Endothelial cell of umbilical vein (primary cell): ENCODE results near the gene PSMD5. TPM values are rescaled to one million over a fixed set of nuclear protein-coding genes. Genes with fewer than 3 reads are reported as not detected.

ENCODE experiments used
- BruUV-seq: library from RNA; stranded (reverse); fragments of 400-500 nt; replicated peaks from 2 replicates; lab custom pipeline; 2021; lab: Mats Ljungman, UMichigan
- CTCF ChIA-PET: fragments of 300-600, 350-600 bp; sonication (Branson Sonifier 250); formaldehyde crosslinking; loops from one replicate; lab custom pipeline; 2021; ENCODE audit warnings: antibody characterized with exemption, inconsistent platforms; lab: Charles Lee
- POLR2A ChIA-PET: fragments of 300-600, 350-600 bp; sonication (Branson Sonifier 250); formaldehyde crosslinking; loops from one replicate; lab custom pipeline; 2021; ENCODE audit warnings: antibody characterized with exemption, inconsistent platforms; lab: Charles Lee
- DNase-seq: peaks from one replicate; pipeline ENCODE4 v3.0.0-alpha.2; 2011; ENCODE audit warnings: low read depth, low spot score
- FAIRE-seq: peaks from 2 replicates; lab custom pipeline; 2011; peaks lifted over from hg19 to GRCh38; lab: Jason Lieb, UNC
- H2AFZ ChIP-seq: 2 replicates; pipeline ENCODE4 v1.6.0; 2012; ENCODE audit warnings: low read depth, low read length, control low read depth, inconsistent platforms
- H3K27ac ChIP-seq: 2 replicates; pipeline ENCODE4 v1.5.1; 2011; ENCODE audit warnings: low read depth, mild to moderate bottlenecking, control low read depth, low read length, moderate library complexity; ENCODE audit not compliant: insufficient read depth
- H3K27me3 ChIP-seq, 2 experiments: 2 replicates each; pipeline versions ENCODE4 v1.6.0 to v1.6.1; 2011; ENCODE audit warnings: low read length in 2 of 2, mixed read lengths in 1 of 2; ENCODE audit not compliant: control insufficient read depth in 2 of 2, insufficient read depth in 2 of 2
- H3K36me3 ChIP-seq, 2 experiments: 2 replicates in 1 of 2; 3 replicates in 1 of 2; pipeline ENCODE4 v1.5.1; 2011; ENCODE audit warnings: low read length in 2 of 2, mild to moderate bottlenecking in 1 of 2, moderate library complexity in 1 of 2; ENCODE audit not compliant: control insufficient read depth in 2 of 2, insufficient read depth in 2 of 2; ENCODE audit errors: extremely low read depth in 1 of 2
- H3K4me1 ChIP-seq: 3 replicates; pipeline ENCODE4 v1.5.1; 2011; ENCODE audit warnings: mild to moderate bottlenecking, low read length; ENCODE audit not compliant: control insufficient read depth, insufficient read depth; ENCODE audit errors: extremely low read depth
- H3K4me2 ChIP-seq: 2 replicates; pipeline ENCODE4 v1.6.1; 2011; ENCODE audit warnings: low read length, control low read depth, mixed read lengths; ENCODE audit not compliant: insufficient read depth
- H3K4me3 ChIP-seq, 3 experiments: fragments of 200-600 bp in 1 of 3; sonication (generic), shearing (Covaris generic) in 1 of 3; replicated peaks in 1 of 3; 2 replicates each; pipeline ENCODE4 v1.5.1; 2011 to 2016; ENCODE audit warnings: control low read depth in 3 of 3, low read length in 3 of 3, mild to moderate bottlenecking in 2 of 3, inconsistent platforms in 1 of 3, low read depth in 1 of 3, moderate library complexity in 1 of 3; ENCODE audit not compliant: insufficient read depth in 1 of 3
- H3K79me2 ChIP-seq: 2 replicates; pipeline ENCODE4 v1.6.0; 2012; ENCODE audit warnings: low read length, inconsistent platforms; ENCODE audit not compliant: control insufficient read depth, insufficient read depth
- H3K9ac ChIP-seq: replicated peaks from 2 replicates; pipeline ENCODE3; 2011; ENCODE audit warnings: low read length, control low read depth; ENCODE audit not compliant: insufficient read depth; ENCODE audit errors: extremely low read depth
- H3K9me1 ChIP-seq: replicated peaks from 3 replicates; pipeline ENCODE4 v1.6.0; 2011; ENCODE audit warnings: mild to moderate bottlenecking, low read length; ENCODE audit not compliant: control insufficient read depth, insufficient read depth; ENCODE audit errors: extremely low read depth
- H3K9me3 ChIP-seq: replicated peaks from 2 replicates; pipeline ENCODE4 v1.5.1; 2012; ENCODE audit warnings: low read length, inconsistent platforms; ENCODE audit not compliant: control insufficient read depth, insufficient read depth
- H4K20me1 ChIP-seq: replicated peaks from 2 replicates; pipeline ENCODE3; 2011; ENCODE audit warnings: mild to moderate bottlenecking, low read length; ENCODE audit not compliant: control insufficient read depth, insufficient read depth; ENCODE audit errors: extremely low read depth
- EZH2 ChIP-seq: IDR thresholded peaks from 2 replicates; pipeline ENCODE4 v1.6.1; 2012; ENCODE audit warnings: borderline replicate concordance, low read depth, mild to moderate bottlenecking, moderate library complexity, low read length, inconsistent platforms; ENCODE audit not compliant: severe bottlenecking
- FOS ChIP-seq: IDR thresholded peaks from 2 replicates; pipeline ENCODE4 v1.6.1; 2011; ENCODE audit warnings: mild to moderate bottlenecking, low read length, moderate library complexity, borderline replicate concordance; ENCODE audit not compliant: insufficient read depth
- GATA2 ChIP-seq: IDR thresholded peaks from 2 replicates; pipeline ENCODE4 v1.7.0; 2011; ENCODE audit warnings: low read depth, mild to moderate bottlenecking, moderate library complexity, mixed read lengths, low read length; ENCODE audit not compliant: insufficient read length, insufficient read depth
- JUN ChIP-seq: IDR thresholded peaks from 2 replicates; pipeline ENCODE4 v1.6.1; 2011; ENCODE audit warnings: borderline replicate concordance, low read depth; ENCODE audit not compliant: insufficient read length, insufficient read depth
- MYC ChIP-seq: IDR thresholded peaks from one replicate; pipeline ENCODE4 v1.6.1; 2011; ENCODE audit warnings: mild to moderate bottlenecking, low read depth, low read length
- POLR2A ChIP-seq: IDR thresholded peaks from 2 replicates; pipeline ENCODE4 v1.6.1; 2012; ENCODE audit warnings: low read depth, mild to moderate bottlenecking, control low read depth, low read length
- POLR2AphosphoS5 ChIP-seq: IDR thresholded peaks from 2 replicates; pipeline ENCODE4 v1.6.1; 2012; ENCODE audit warnings: low read depth, mild to moderate bottlenecking, control low read depth, low read length, moderate library complexity; ENCODE audit not compliant: insufficient read depth
- dilution Hi-C: fragments of 300-500 bp; cut with MboI; formaldehyde crosslinking; loops from one replicate; pipeline ENCODE4 v1.15.0; 2019; ENCODE audit warnings: low sequenced_read_pairs; ENCODE audit not compliant: extremely low pct_ligation_motif_present
- intact Hi-C: fragments of 100-400 bp; cut with micrococcal nuclease; formaldehyde crosslinking; loops from one replicate; pipeline ENCODE4 v1.10.0; 2022
- polyA plus RNA-seq, 4 experiments: library from polyadenylated mRNA; depleted of rRNA in 3 of 4; stranded (reverse) in 3 of 4; unstranded in 1 of 4; fragments of >200 nt; gene quantifications; 2 replicates each; pipeline versions ENCODE4 v1.2.1 to v1.2.3, GENCODE V29; 2011 to 2012; ENCODE audit warnings: missing spikeins in 1 of 4
- total RNA-seq: library from RNA; stranded (reverse); gene quantifications from 2 replicates; pipeline ENCODE4 v1.2.3, GENCODE V29; 2021
- TF ChIP-seq, protein P1 (sequence below), 2 donors: IDR thresholded peaks; 1 replicate in 1 of 2; 2 replicates in 1 of 2; pipeline ENCODE4 v1.5.1; 2011; ENCODE audit warnings: low read length in 2 of 2, mild to moderate bottlenecking in 2 of 2, moderate library complexity in 2 of 2, control low read depth in 1 of 2, inconsistent platforms in 1 of 2, low read depth in 1 of 2; ENCODE audit not compliant: insufficient read depth in 1 of 2; ENCODE audit errors: extremely low read depth in 1 of 2
- TF ChIP-seq, protein P2 (sequence below): IDR thresholded peaks from 2 replicates; pipeline ENCODE4 v1.6.1; 2011; ENCODE audit not compliant: insufficient read depth, insufficient read length

PSMD5 gene
- total and polyA plus RNA-seq, 2 donors (not counting 3 experiments of a cell fraction or from before 2014, with no cell fraction given), result 20.4 to 70.2 TPM

DNA sequence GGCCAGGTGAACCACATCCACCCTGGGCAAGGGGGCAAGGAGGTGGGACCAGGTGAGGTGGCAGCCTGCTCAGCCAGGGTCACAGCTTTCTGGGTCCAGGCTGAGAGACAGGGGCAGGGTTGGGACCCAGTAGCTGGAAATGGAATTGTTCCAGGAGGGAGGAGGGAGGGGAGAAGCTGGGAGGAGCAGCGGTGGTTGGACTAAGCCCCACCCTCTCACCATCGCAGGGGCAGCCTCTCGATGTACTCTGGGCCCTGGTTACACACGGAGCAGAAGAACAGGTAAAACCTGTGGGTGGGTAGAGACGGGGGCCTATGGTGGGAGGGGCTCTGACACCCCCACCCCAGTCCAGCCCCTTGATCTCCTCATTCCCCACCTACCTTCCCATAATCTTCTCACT, 23.1 kb upstream of the PSMD5 start:
- TF ChIP-seq JUN (no peak), GATA2 (no peak), EZH2 (no peak), POLR2A (no peak), MYC (no peak), FOS (no peak), POLR2AphosphoS5 (no peak)
- TF ChIP-seq, protein P1, sequence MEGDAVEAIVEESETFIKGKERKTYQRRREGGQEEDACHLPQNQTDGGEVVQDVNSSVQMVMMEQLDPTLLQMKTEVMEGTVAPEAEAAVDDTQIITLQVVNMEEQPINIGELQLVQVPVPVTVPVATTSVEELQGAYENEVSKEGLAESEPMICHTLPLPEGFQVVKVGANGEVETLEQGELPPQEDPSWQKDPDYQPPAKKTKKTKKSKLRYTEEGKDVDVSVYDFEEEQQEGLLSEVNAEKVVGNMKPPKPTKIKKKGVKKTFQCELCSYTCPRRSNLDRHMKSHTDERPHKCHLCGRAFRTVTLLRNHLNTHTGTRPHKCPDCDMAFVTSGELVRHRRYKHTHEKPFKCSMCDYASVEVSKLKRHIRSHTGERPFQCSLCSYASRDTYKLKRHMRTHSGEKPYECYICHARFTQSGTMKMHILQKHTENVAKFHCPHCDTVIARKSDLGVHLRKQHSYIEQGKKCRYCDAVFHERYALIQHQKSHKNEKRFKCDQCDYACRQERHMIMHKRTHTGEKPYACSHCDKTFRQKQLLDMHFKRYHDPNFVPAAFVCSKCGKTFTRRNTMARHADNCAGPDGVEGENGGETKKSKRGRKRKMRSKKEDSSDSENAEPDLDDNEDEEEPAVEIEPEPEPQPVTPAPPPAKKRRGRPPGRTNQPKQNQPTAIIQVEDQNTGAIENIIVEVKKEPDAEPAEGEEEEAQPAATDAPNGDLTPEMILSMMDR (IDR thresholded peaks at IDR 0.05; ENCODE audit: extremely low read depth in 1 of 2, insufficient read depth in 1 of 2, low read depth in 1 of 2, low read length in 2 of 2), result no peak
- TF ChIP-seq, protein P2, sequence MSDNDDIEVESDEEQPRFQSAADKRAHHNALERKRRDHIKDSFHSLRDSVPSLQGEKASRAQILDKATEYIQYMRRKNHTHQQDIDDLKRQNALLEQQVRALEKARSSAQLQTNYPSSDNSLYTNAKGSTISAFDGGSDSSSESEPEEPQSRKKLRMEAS, result no peak
- Histone ChIP-seq H2AFZ (no peak overlapping the region), H3K36me3 (peaks cover 28 to 35% of the 10 kb centered on the region in 2 experiments), H3K27me3 (no peaks in the 10 kb centered on the region), H3K27ac (no peak overlapping the region), H3K9me1 (no peaks in the 10 kb centered on the region), H3K4me3 (no peak overlapping the region), H3K9me3 (no peaks in the 10 kb centered on the region), H3K79me2 (peaks cover 2% of the 10 kb centered on the region), H3K9ac (no peak overlapping the region), H3K4me2 (no peak overlapping the region), H4K20me1 (no peaks in the 10 kb centered on the region), H3K4me1 (peaks cover 13% of the 10 kb centered on the region)
- ChIA-PET CTCF (interaction anchor here (5.6 kb wide), 1 partner anchor 71 kb away, joined by 38 read pairs; no protein-coding TSS in a partner anchor), POLR2A (no interaction called here)
- intact Hi-C loops, result no loop called here
- no peak for DNase-seq
- no peak for FAIRE-seq
- dilution Hi-C loops, result no loop called here
- BruUV-seq, result no TSS peak
